ENCODE data around the gene CINP.

- TF ChIP-seq BACH1 (IDR thresholded peaks at IDR 0.05; ENCODE audit: low read length): no peak
- no peak for TF ChIP-seq YY1 (IDR thresholded peaks at IDR 0.05; ENCODE audit: low read depth, low read length)
- TF ChIP-seq ATF3 (IDR thresholded peaks at IDR 0.05; ENCODE audit: insufficient read depth, low read depth, low read length): no peak
- TF ChIP-seq POLR2AphosphoS5 (IDR thresholded peaks at IDR 0.05; ENCODE audit: low read depth, low read length): no peak
- no peak for TF ChIP-seq ZNF274 (IDR thresholded peaks at IDR 0.05; ENCODE audit: borderline replicate concordance, extremely low read depth, low read length)
- TF ChIP-seq CTCF (IDR thresholded peaks at IDR 0.05; ENCODE audit: control extremely low read depth in 1 of 3, insufficient read depth in 1 of 3, low read depth in 1 of 3, low read length in 3 of 3): no peak
- TF ChIP-seq SIN3A (conservative IDR thresholded peaks at IDR 0.05 in 1 of 2, IDR thresholded peaks at IDR 0.05 in 1 of 2; ENCODE audit: low read depth in 1 of 2, low read length in 2 of 2): no peak
- no peak for TF ChIP-seq CBX8 (IDR thresholded peaks at IDR 0.05; ENCODE audit: borderline replicate concordance, low read depth, low read length)
- no peak for TF ChIP-seq SP1 (IDR thresholded peaks at IDR 0.05; ENCODE audit: low read depth, low read length)
- no peak for TF ChIP-seq ATF2 (IDR thresholded peaks at IDR 0.05; ENCODE audit: low read length)
- TF ChIP-seq SRF (IDR thresholded peaks at IDR 0.05; ENCODE audit: low read depth, low read length): no peak
- TF ChIP-seq JUN (IDR thresholded peaks at IDR 0.05; ENCODE audit: low read depth, low read length): no peak
- no peak for TF ChIP-seq CEBPB (IDR thresholded peaks at IDR 0.05; ENCODE audit: low read depth, low read length)
These were observed 11.6 kb upstream of the CINP start for GRCh38 chr14:102374264-102374663.
